GM19025 (cell line): ENCODE results near the gene GRM7.
A peak's percentile ranks its signal among the peaks of the same experiment; 100 is the strongest.

Experiments
- ATAC-seq: cut with Tn5 transposase; IDR thresholded peaks from one replicate; pipeline ENCODE4 v1.9.1; 2021; ENCODE audit warnings: mild to moderate bottlenecking, low read depth, moderate library complexity; ENCODE audit not compliant: unreplicated experiment

The GRM7 gene

GRCh38 chr3:7106635-7107034 lies 245.7 kb downstream of the GRM7 start:
- no peak for ATAC-seq

GRCh38 chr3:7112523-7113056 lies 251.7 kb downstream of the GRM7 start:
- no peak for ATAC-seq

DNA sequence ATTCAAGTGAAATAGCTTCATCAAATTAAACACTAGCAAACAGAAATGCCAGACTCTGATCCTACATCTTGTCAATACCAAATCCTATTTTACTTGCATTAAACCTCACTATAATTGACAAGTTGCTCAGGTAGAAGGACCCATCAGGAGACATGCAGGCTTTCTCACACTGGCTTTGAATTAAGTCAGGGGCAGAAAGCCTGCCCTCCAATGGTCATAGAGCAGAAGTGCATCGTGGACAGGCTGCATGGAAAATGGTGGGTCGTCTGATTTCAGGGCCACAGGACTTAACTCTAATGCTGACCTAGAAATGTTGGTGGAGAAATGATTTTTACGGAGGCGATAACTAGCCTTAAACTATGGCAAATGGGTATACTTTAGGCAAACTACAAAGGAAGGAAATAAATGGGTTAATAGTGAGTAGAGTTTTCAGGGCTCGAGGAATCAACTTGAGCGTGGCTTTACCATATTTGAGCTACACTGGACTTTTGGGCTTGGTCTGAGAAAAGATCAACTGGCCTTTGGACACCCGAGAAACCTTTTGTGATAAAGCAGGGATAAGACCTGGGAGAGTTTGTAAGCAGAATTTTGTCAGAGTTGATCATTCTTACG lies 283.9 kb downstream of the GRM7 start:
- ATAC-seq: no peak

GRCh38 chr3:7146529-7146928 lies 285.6 kb downstream of the GRM7 start:
- ATAC-seq: no peak

- ATAC-seq: no peak
These were observed 297.6 kb downstream of the GRM7 start for GRCh38 chr3:7158516-7158915.

DNA sequence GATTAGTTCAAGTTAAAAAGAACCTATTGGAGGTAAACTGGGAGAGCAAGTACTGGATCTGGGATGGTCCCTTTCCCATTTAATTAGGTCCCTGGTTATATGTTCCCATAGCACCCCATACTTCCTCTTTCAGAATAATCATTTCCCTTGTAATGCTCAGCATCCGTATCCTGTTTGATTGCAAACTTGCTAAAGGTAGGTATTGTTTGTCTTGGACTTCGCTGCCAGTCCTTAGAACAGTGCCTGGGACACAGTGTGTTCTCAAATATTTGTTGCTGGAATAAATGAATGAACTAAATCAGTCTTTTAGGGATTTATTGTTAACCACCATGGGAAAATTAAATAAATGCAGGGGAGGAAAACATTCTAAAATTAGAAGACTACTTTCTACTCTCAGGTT lies 299.8 kb downstream of the GRM7 start:
- no peak for ATAC-seq

DNA sequence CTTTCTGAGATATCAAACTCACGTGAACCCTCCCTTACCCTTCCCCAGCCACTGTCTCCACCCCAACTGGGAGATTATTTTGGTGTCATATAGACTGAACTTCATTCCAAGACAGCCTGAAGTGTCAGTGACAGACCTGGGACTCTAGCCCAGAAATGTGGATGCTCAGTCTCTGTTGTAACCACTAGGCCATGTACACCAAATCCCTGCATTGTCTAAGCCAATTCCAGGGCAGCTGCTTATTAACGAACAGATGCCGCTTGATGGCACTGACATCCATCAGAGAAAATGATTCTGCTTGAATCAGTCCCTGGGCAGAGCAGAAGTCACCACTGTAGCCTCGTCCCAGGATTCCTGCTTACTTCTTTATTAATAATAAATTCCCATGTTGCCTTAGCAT lies 305.5 kb downstream of the GRM7 start:
- ATAC-seq: no peak

DNA sequence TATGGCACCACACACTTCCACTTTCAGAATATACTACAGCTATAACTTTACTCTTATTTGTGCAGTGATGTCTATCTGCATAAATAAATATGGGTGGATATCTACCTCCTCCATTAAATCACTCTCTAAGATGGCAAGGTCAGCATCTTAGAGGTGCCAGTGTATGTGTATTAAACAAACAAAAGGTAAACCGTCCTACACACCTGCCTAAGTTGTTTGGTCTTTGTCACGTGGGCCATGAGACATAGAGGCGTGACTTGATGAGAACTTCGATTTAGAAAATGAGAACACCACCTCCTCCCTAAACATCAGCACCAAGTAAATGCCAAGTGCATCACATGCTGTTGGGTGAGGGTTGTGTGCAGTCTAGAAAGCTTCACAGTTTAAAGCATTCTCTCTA lies 310.6 kb downstream of the GRM7 start:
- no peak for ATAC-seq

GRCh38 chr3:7172996-7173395 lies 312.1 kb downstream of the GRM7 start:
- no peak for ATAC-seq

- no peak for ATAC-seq
These were observed 327.6 kb downstream of the GRM7 start for GRCh38 chr3:7188551-7188950.

DNA sequence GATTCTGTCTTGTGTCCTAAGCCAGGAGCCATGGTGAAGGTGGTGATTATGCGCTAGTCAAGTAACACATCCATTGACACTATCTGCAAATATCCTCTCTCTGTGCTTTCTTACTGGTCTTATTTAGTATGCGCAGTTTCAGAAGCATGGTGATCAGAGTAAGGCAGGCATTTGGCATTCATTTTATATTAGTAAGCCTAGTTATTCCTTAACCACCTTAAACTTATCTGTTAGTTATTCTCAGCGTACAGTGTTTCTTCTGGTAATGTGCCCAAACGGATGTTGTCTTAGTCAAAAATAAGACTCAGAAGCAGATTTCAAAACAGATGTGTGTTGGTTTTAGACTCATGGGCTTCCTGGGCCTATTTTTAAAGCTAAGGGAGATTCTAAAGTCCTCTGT lies 329.2 kb downstream of the GRM7 start:
- peak; percentile 72 for ATAC-seq

DNA sequence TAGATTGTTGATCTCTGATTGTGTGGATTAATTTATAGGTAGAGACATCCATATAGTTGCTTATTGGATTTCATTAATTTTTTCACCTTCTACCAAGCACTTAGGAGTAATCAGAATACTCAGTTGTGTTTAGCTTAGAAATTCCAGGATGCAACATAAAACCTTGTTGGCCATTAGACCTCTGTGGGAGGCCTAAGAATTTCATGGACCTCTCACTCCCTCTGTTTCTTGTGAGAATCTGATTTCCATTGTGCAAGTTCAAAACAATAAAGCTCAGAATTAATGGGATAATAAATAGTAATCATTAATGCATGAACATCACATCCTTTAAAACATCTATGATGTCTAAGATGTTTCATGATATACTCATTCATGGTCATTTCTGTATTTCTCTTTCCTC lies 332.4 kb downstream of the GRM7 start:
- no peak for ATAC-seq

GRCh38 chr3:7194071-7194835 lies 333.3 kb downstream of the GRM7 start:
- no peak for ATAC-seq

- ATAC-seq: no peak
These were observed 335.0 kb downstream of the GRM7 start for GRCh38 chr3:7195934-7196333.

- no peak for ATAC-seq
These were observed 340.9 kb downstream of the GRM7 start for GRCh38 chr3:7201784-7202183.

GRCh38 chr3:7203969-7204847 lies 343.3 kb downstream of the GRM7 start:
- ATAC-seq: peak; percentile 48

- ATAC-seq: peak; percentile 29
These were observed 343.9 kb downstream of the GRM7 start for GRCh38 chr3:7204848-7205156.

DNA sequence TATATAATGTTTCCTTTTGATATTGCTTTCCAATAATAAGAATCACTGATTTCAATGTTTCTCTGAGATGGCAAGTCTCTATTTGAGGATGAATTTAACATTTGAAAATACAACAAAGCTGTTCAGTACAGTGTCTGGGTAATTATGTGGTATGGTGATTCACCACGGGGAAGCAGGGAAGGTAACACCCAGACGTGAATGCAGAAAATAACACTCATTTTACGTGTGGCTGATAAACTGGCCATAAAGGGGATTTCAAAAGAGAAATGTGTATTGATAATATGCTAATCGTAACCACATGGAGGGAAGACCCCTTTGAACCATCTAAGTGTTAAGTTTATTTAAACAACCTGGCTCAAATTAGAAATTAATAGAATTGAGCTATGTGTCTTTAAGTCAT lies 344.6 kb downstream of the GRM7 start:
- ATAC-seq: peak; percentile 42

DNA sequence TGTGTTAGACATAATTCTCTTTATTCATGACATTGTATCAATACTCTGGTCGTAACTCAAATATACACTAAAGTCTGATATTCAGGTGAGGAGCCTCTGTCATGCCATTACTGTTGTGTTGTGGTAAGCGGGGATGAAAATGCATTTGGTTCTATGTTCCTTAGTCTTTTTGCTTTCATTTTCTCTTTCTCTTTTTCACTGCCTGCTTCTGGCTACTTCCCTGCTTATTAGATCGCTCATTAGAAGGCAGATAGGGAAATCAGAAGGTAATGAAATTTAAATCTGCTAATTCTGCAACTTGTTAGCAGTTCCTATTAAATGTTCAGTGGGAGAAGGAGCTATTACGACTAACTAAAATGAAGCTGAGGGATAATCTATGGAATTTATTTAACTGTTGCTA lies 345.0 kb downstream of the GRM7 start:
- ATAC-seq: peak; percentile 39

DNA sequence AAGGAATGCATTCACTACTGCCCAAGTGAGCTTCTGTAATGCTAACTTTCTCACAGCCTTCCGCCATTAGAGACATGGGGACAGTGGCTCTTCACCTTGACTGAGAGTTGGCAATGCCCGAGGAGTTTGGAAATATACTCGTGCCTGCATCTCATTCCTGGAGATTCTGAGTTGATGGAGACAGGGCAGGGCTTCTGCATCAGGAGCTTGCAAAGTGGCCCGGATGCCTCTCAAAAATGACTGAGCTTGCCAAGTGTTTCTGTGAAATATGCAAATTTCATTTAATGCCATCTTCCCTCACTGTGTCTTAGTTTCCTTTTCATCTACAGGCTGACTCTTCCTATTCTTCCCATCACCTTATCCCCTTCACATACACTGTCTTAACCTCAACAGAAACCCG lies 346.2 kb downstream of the GRM7 start:
- no peak for ATAC-seq

DNA sequence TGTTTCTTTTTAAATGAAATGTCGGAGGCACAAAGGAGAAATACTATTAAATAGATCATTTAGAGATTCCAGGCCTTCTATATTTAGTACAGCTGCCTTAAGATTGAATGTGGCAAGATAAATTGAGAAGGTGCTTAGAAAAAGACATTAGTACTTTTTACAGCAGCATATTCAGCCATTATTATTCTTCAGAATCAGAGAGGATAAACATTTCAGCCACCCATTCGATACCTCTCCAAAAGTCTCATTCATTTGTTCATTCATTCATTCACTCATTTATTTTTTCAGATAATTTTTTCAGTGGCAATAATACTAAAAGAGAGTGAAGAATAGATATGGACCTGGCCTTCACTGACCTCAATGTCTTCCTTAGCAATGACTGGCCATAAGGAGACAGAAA lies 347.0 kb downstream of the GRM7 start:
- ATAC-seq: no peak
